Activated T-helper 1 cell treated with anti-CD3 and anti-CD28 coated beads, Interleukin-12 subunit alpha, Interleukin-12 subunit beta, Interleukin-2, Interleukin-4 antibody, amounts not matched to agents 30 ng/mL and 10 ng/mL and 1 ng/mL, durations not matched to agents 14 hours and 24 hours and 36 hours (primary cell): ENCODE results near the gene GPD2. TPM values are rescaled to one million over a fixed set of nuclear protein-coding genes. Genes with fewer than 3 reads are reported as not detected.

ENCODE experiments used
- DNase-seq: peaks from one replicate; pipeline ENCODE4 v3.0.0; 2021; ENCODE audit warnings: low spot score
- H3K27ac Mint-ChIP-seq: one replicate; pipeline ENCODE4 v1.8.0; 2021; ENCODE audit warnings: mild to moderate bottlenecking, mixed read lengths
- H3K27me3 Mint-ChIP-seq: one replicate; pipeline ENCODE4 v1.8.0; 2022; ENCODE audit warnings: mild to moderate bottlenecking, moderate library complexity, mixed read lengths; ENCODE audit not compliant: insufficient read depth
- H3K36me3 Mint-ChIP-seq: one replicate; pipeline ENCODE4 v1.8.0; 2021; ENCODE audit warnings: low read depth, mixed read lengths
- H3K4me1 Mint-ChIP-seq: one replicate; pipeline ENCODE4 v1.8.0; 2021; ENCODE audit warnings: low read depth, mixed read lengths
- H3K4me3 Mint-ChIP-seq: one replicate; pipeline ENCODE4 v1.8.0; 2021; ENCODE audit warnings: mild to moderate bottlenecking, moderate library complexity, mixed read lengths
- H3K9me3 Mint-ChIP-seq: one replicate; pipeline ENCODE4 v1.8.0; 2021; ENCODE audit warnings: mixed read lengths
- intact Hi-C: fragments of 100-400 bp; cut with micrococcal nuclease; formaldehyde crosslinking; loops from one replicate; pipeline ENCODE4 v1.15.1; 2024
- total RNA-seq: library from RNA; stranded (reverse); gene quantifications from 2 replicates; pipeline ENCODE4 v1.2.3, GENCODE V29; 2022

The GPD2 gene
- total RNA-seq, 1 donor from 2014 or later: 18.1 TPM

DNA sequence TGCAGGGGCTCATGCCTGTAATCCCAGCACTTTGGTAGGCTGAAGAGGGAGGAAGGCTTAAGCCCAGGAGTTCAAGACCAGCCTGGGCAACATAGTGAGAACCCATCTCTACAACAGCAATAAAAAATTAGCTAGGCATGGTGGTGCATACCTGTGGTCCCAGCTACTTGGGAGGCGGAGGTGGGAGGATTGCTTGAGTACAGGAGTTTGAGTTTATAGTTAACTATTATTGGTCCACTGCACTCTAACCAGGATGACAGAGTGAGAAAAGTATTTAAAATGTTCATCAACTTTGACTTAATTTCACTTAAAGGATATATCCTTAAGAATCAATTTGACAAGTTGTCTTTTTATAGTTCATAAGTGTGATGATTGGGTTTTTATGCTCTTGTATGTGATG lies 14.3 kb upstream of the GPD2 start:
- H3K27me3 Mint-ChIP-seq: peaks cover 21% of the 10 kb centered on the region
- H3K27ac Mint-ChIP-seq: no peak overlapping the region
- H3K9me3 Mint-ChIP-seq: no peaks in the 10 kb centered on the region
- H3K4me3 Mint-ChIP-seq: no peak overlapping the region
- DNase-seq: no peak
- intact Hi-C loops: no loop called here
- no peaks in the 10 kb centered on the region for H3K36me3 Mint-ChIP-seq
- H3K4me1 Mint-ChIP-seq: no peaks in the 10 kb centered on the region

DNA sequence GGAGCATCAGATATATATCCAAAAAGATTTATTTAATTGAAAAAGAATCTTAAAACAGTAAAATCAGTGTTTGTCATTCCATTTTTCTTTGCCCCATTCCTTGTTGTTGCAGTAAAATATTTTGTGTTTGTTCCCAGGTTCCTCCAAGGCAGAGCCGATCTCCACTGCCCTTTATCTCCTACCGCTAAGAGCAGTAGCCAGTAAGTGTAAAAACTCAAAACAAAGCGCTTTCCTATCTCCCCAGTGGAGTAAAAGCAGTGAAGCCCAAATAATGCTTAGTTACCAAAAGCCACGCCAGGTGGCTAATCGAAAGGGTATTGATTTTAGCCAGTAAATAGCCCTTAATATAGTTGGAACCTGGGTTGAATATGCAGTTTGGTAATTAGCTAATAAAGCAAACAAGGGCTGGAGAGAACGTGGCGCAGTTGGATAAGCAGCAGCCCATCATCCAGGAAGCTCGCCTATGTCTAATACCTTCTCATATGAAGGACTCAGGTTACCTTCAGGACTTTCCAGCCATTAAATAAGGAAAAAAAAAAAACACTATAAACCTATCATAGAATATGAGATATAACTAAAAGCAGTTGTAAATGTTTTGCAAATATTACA lies 12.4 kb upstream of the GPD2 start:
- Mint-ChIP-seq H3K4me3 (no peak overlapping the region), H3K4me1 (peaks cover 9% of the 10 kb centered on the region), H3K27ac (no peak overlapping the region), H3K27me3 (peaks cover 19% of the 10 kb centered on the region), H3K9me3 (no peaks in the 10 kb centered on the region), H3K36me3 (no peaks in the 10 kb centered on the region)
- intact Hi-C loops: no loop called here
- no peak for DNase-seq

DNA sequence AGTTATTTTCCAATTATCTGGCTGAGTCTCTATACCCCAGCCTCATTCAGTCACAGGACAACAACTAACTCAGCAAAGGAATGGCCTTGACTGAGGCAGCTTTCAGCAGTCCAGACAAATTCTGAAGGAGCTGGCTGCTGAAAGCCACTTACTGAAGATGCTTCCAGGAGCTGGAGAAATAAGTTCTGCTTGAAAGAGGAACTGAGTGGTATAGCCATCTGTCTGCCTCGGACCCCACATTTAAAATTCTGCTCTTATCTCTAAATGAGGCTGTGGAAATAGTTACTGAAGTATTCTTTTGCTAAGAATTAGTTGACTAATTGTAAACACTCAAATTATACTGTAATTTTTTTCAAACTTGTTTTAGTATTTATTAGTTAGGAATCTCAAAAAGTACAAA lies 9.1 kb upstream of the GPD2 start:
- peaks cover 14% of the 10 kb centered on the region for H3K27me3 Mint-ChIP-seq
- peaks cover 27% of the 10 kb centered on the region for H3K4me1 Mint-ChIP-seq
- no peaks in the 10 kb centered on the region for H3K36me3 Mint-ChIP-seq
- H3K4me3 Mint-ChIP-seq: no peak overlapping the region
- DNase-seq: no peak
- no peaks in the 10 kb centered on the region for H3K9me3 Mint-ChIP-seq
- intact Hi-C loops: no loop called here
- H3K27ac Mint-ChIP-seq: no peak overlapping the region

DNA sequence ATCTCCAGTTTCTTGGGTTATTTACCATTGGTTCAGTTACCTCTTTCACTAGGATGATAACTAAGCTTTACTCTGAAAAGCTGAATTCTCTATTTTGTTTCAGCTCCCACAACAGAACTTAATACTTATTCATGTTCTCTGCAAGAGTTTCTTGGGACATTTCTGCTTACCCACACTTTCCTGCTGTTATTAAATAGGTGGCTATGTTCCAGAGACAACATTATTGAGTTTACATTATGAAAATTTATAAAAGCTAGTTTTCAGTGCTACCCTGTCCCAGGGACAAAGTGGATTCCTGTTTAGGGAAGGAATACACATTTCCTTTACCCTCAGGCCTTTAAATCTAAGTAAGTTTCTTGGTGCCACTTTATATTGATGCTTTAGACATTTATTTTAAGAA lies 7.0 kb upstream of the GPD2 start:
- no peak for DNase-seq
- Mint-ChIP-seq H3K9me3 (no peaks in the 10 kb centered on the region), H3K36me3 (no peaks in the 10 kb centered on the region), H3K27ac (no peak overlapping the region), H3K4me1 (peaks cover 27% of the 10 kb centered on the region), H3K4me3 (no peak overlapping the region), H3K27me3 (peaks cover 7% of the 10 kb centered on the region)
- intact Hi-C loops: no loop called here

DNA sequence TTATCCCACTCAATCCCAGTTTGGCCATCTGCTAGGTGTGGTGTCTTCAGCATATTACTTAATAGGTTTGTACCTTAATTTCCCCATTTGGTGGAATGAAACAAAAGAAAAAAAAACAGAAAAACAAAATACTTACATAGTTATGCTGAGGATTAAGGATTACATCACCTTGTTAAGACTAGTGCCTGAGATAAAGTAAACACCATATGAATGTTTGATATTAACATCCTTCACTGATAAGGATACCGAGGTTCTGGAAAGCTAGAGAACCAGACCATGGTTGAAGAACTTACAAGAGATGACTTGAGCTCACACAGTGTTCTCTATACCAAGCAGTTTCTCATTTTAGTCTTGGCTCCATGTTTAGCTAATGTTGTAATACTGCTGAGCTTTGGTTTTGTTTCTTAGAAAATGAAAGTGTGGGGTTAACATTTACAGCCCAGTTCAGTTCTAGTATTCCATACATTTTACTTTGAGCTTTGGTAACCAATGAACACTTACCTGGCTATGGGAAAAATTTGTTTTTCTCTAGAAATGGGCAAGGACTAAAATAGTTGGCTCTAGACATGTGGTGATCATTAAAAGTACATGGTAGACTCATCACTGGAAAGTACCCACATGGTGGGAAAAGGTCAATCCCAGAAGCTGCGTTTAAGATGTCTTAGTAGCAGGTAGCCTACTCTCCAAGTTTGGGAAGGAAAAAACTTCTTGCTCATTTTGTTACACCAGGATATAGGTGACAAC lies 5.8 kb upstream of the GPD2 start:
- peak overlapping the region; percentile 2 for H3K27ac Mint-ChIP-seq
- intact Hi-C loops: loop anchor here (2.0 kb wide), 1 partner anchor 46 kb away; no protein-coding TSS in a partner anchor
- H3K4me1 Mint-ChIP-seq: peaks cover 27% of the 10 kb centered on the region

DNA sequence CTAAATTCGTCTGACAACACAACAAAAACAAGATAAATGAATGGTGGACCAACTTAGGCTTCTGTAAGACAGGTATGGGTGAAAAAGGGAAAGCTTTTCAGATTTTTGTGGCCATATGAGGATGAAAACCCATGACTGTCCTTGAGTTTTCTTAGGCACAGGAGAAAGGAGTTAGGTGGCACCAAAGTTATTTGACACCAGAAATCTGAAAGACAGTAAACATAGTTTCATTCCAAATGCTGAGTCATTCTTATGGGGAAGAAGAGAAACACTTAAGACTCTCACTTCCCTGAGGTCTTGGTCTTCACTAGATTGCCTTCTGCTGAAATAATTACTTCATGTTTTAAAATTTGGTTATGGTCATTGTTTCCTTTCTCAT lies 5.2 kb upstream of the GPD2 start:
- intact Hi-C loops: loop anchor here (1.0 to 2.0 kb wide), 2 partner anchors 31 to 46 kb away; no protein-coding TSS in a partner anchor
- DNase-seq: no peak
- Mint-ChIP-seq H3K36me3 (no peaks in the 10 kb centered on the region), H3K4me1 (peaks cover 27% of the 10 kb centered on the region), H3K9me3 (no peaks in the 10 kb centered on the region), H3K27me3 (peaks cover 2% of the 10 kb centered on the region), H3K27ac (peak overlapping the region; percentile 2), H3K4me3 (no peak overlapping the region)

More for the DNA sequence above, 5.8 kb upstream of the GPD2 start:
- Mint-ChIP-seq H3K27me3 (peaks cover 3% of the 10 kb centered on the region), H3K4me3 (no peak overlapping the region), H3K9me3 (no peaks in the 10 kb centered on the region), H3K36me3 (no peaks in the 10 kb centered on the region)
- DNase-seq: no peak

DNA sequence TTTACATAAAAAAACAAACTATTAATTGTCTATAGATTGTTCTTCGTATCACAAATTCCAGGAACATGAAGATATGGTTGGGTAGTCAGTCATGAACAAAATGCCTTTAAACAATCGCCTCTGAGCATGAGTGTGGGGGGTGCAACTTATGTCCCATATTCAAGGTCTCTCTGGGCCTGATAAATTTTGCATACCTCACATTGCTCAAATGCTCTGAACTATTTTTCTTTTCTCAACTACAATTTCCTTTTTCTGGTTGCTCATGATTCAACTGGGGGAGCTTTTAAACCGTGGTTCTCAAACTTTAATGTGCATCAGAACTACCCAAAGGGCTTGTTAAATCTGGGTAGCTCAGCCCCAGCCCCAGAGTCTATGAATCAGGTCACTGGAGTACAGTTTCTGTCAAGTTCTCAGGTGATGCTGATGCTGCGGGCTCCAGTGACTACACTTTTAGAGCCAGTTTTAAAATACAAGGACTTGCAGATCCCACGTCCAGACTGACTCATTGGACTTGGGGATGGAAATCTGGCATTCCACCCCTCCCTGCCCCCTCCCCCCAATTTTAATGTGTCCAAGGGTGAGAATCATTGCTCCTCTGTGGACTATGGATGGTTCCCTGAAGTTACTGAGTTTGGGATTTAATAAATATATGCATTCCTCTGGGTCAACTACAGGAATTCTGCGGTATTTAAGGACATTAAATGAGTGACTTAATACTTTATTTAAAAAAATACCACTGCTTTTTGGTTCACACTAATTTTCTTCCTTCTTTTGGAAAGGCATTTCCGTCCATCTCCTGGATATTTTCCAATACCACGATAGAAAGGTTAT lies 1.5 kb upstream of the GPD2 start:
- intact Hi-C loops: loop anchor here (5.0 kb wide), 1 partner anchor 93 kb away; no protein-coding TSS in a partner anchor
- Mint-ChIP-seq H3K36me3 (peaks cover 7% of the 10 kb centered on the region), H3K4me3 (peak overlapping the region; percentile 48), H3K27me3 (peaks cover 2% of the 10 kb centered on the region), H3K27ac (peak overlapping the region; percentile 64), H3K9me3 (no peaks in the 10 kb centered on the region), H3K4me1 (peaks cover 44% of the 10 kb centered on the region)
- no peak for DNase-seq

DNA sequence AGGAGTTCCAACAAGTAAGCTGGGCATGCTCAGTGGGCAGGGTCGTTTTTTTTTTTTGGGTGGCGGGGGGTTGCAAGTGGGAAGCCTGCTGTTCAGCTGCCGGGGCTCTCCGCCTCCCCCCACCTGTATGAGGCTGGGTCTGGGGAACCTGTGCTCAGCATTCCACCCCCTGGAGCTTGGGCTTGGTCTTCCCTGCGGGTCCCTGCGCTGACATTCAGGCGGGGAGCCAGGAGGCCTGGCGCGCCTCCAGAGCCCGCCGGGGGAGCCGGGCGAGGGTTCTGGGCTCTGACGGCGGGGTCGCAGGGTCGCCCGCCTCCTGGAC lies 822 bp upstream of the GPD2 start:
- DNase-seq: no peak
- H3K4me1 Mint-ChIP-seq: peaks cover 39% of the 10 kb centered on the region
- peak overlapping the region; percentile 64 for H3K27ac Mint-ChIP-seq
- peaks cover 13% of the 10 kb centered on the region for H3K36me3 Mint-ChIP-seq
- intact Hi-C loops: loop anchor here (5.0 kb wide), 1 partner anchor 92 kb away; no protein-coding TSS in a partner anchor
- peak overlapping the region; percentile 48 for H3K4me3 Mint-ChIP-seq
- H3K27me3 Mint-ChIP-seq: peaks cover 2% of the 10 kb centered on the region
- H3K9me3 Mint-ChIP-seq: no peaks in the 10 kb centered on the region

DNA sequence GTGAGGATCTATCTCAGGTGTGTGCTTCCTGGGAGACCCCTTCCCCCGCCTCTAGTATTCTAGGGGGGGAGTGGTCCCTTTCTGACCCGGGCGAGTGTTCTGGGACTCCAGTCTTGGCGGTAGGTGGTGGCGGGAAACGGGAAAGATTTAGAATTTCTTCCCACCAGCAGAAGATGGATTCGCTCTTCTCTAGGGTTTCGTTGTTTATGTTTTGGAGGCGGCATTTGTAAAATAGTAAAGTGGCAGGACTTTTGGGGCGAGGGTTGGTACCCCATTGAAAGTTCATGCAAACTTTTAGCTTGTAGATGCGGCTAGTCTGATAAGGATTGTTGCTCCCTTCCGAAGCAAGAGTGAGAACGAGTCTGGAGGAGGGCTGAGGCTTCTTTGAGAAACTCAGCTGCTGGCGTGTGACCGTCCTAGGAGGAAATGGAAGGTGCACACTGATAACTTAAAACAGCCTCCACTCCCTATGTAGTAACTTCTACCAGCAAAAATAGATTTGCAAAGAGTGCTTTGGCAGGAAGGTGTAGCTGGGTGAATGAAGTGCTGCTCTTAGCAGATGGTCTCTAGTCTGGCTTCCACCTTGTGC lies 412 bp downstream of the GPD2 start:
- peaks cover 27% of the 10 kb centered on the region for H3K4me1 Mint-ChIP-seq
- no peaks in the 10 kb centered on the region for H3K9me3 Mint-ChIP-seq
- peak; percentile 7 for DNase-seq
- peaks cover 17% of the 10 kb centered on the region for H3K36me3 Mint-ChIP-seq
- H3K27me3 Mint-ChIP-seq: peaks cover 2% of the 10 kb centered on the region
- H3K4me3 Mint-ChIP-seq: peak overlapping the region; percentile 92
- intact Hi-C loops: loop anchor here (1.0 to 5.0 kb wide), 6 partner anchors 35 to 152 kb away; no protein-coding TSS in a partner anchor
- H3K27ac Mint-ChIP-seq: peak overlapping the region; percentile 98

DNA sequence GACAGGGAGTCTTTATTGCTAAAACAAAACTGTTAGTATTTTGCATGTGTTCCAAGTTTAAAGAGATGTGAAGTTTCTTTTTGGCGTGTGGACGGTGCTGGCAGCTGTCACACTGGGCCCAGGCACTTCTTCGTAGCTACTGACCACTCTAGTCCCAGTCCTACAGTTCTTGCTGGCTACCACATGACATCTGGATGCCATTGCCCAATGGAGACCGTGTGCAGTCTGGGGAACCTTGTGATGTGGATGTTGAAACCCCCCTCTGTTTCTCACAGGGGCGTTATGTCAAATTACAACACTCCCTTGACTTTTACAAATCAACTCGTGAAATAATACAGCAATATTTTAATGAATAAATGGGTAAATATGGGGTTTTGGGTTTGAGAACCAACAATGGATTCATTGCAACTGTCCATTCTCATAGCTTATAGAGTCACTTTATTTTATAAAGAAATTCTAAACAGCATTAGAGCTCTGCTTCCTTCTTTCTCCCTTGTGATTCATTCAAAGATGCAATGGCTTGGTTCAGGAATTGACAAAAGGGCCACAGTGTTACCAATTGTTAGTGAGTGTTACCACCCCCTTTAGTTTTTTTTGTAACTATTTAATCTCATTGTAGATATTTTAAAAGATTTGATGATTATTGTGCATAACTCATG lies 1.2 kb downstream of the GPD2 start:
- no peaks in the 10 kb centered on the region for H3K9me3 Mint-ChIP-seq
- intact Hi-C loops: loop anchor here (2.0 to 5.0 kb wide), 3 partner anchors 39 to 151 kb away; no protein-coding TSS in a partner anchor
- peaks cover 27% of the 10 kb centered on the region for H3K4me1 Mint-ChIP-seq
- H3K27me3 Mint-ChIP-seq: peaks cover 2% of the 10 kb centered on the region
- peak overlapping the region; percentile 92 for H3K4me3 Mint-ChIP-seq
- H3K27ac Mint-ChIP-seq: no peak overlapping the region
- peaks cover 17% of the 10 kb centered on the region for H3K36me3 Mint-ChIP-seq
- no peak for DNase-seq

DNA sequence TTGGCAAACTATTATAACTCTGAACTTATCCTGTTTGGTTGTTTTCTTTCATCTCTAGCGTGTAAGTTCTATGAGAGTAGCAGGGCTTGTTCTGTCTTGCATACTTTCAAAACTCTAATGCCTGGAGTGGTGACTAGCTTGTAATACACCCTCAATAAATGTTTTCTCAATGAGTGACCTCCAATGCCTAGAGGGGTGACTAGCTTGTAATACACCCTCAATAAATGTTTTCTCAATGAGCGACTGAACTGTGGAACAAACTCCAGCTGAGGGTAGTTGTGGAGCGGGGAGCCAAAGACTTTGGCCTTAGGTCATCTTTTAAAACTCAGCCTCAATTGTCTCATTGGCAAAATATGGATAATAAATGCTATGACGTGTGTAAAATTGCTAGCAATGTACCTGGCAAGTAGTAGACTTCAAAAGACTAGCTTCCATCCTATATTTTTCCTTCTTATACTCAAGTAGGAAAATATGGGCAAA lies 1.8 kb downstream of the GPD2 start:
- Mint-ChIP-seq H3K27ac (no peak overlapping the region), H3K36me3 (peaks cover 20% of the 10 kb centered on the region)

DNA sequence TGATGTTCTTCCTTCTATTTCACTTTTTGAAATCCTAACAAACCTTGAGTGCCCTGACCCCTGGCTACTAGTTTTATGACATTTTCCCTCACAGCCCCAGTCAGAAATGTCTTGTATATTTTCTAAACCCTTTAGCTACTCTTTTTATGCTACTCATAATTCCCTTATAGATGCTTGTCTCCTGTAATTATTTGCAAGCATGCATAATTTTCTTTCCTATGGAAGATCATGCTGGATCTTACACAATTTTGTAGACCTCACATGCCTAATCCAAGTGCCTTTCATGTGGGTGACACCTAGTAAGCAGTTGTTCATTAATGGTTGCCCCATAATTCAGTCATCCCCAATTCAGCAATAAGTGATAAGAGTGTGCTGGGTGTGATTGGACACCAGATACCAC lies 6.9 kb downstream of the GPD2 start:
- Mint-ChIP-seq H3K27me3 (no peaks in the 10 kb centered on the region), H3K4me1 (peaks cover 19% of the 10 kb centered on the region), H3K36me3 (peaks cover 20% of the 10 kb centered on the region), H3K27ac (no peak overlapping the region), H3K4me3 (no peak overlapping the region), H3K9me3 (no peaks in the 10 kb centered on the region)
- no peak for DNase-seq
- intact Hi-C loops: no loop called here

More for the DNA sequence above, 1.8 kb downstream of the GPD2 start:
- intact Hi-C loops: loop anchor here (2.0 to 5.0 kb wide), 3 partner anchors 39 to 151 kb away; no protein-coding TSS in a partner anchor
- peaks cover 2% of the 10 kb centered on the region for H3K27me3 Mint-ChIP-seq
- H3K9me3 Mint-ChIP-seq: no peaks in the 10 kb centered on the region
- no peak for DNase-seq
- peaks cover 27% of the 10 kb centered on the region for H3K4me1 Mint-ChIP-seq
- peak overlapping the region; percentile 92 for H3K4me3 Mint-ChIP-seq
